Vagina (tissue), 2 donors: ENCODE data around the gene PARD3. TPM values are rescaled to one million over a fixed set of nuclear protein-coding genes. Genes with fewer than 3 reads are reported as not detected.

Experiments used
- DNase-seq, 2 donors: peaks; one replicate each; pipeline ENCODE4 v3.0.0-alpha.2; 2017; ENCODE audit errors: extremely low spot score in 2 of 2
- H3K27ac ChIP-seq: fragments of 200-600 bp; sonication (generic); one replicate; pipeline ENCODE4 v1.5.1; 2019
- H3K27me3 ChIP-seq: fragments of 200-600 bp; sonication (generic); one replicate; pipeline ENCODE4 v1.5.1; 2019
- H3K36me3 ChIP-seq, 2 donors: fragments of 200-600 bp; sonication (generic); one replicate each; pipeline ENCODE4 v1.5.1; 2017 to 2019
- H3K4me1 ChIP-seq: fragments of 200-600 bp; sonication (generic); one replicate; pipeline ENCODE4 v1.5.1; 2019
- H3K4me3 ChIP-seq, 2 donors: fragments of 200-600 bp; sonication (generic); 1 replicate in 1 of 2; 2 replicates in 1 of 2; pipeline ENCODE4 v1.5.1; 2016 to 2019
- H3K9me3 ChIP-seq: fragments of 200-600 bp; sonication (generic); one replicate; pipeline ENCODE4 v1.5.1; 2019
- POLR2A ChIP-seq, 2 donors: fragments of 450-650 bp; IDR thresholded peaks; one replicate each; pipeline ENCODE4 v1.6.1; 2017; ENCODE audit warnings: antibody characterized with exemption in 2 of 2, mild to moderate bottlenecking in 2 of 2, moderate library complexity in 2 of 2
- POLR2AphosphoS5 ChIP-seq, 2 donors: sonication (generic); formaldehyde crosslinking; IDR thresholded peaks; one replicate each; pipeline ENCODE4 v1.9.0; 2017; ENCODE audit warnings: antibody characterized with exemption in 2 of 2, mild to moderate bottlenecking in 2 of 2, low read depth in 1 of 2; ENCODE audit not compliant: insufficient read depth in 1 of 2
- intact Hi-C: fragments of 100-400 bp; cut with DNase I; formaldehyde crosslinking; loops from one replicate; pipeline ENCODE4 v1.15.1; 2023
- total RNA-seq: library from RNA; depleted of rRNA; stranded (reverse); fragments of >200 nt; gene quantifications from one replicate; pipeline ENCODE4 v1.2.3, GENCODE V29; 2016
- TF ChIP-seq, protein P1 (sequence below), 3 experiments: fragments of 450-650 bp in 2 of 3; fragments of 200-600 bp in 1 of 3; sonication (generic) in 1 of 3; IDR thresholded peaks; one replicate each; pipeline ENCODE4 v1.5.1; 2017 to 2019; ENCODE audit warnings: antibody characterized with exemption in 3 of 3, mild to moderate bottlenecking in 2 of 3, moderate library complexity in 2 of 3

PARD3 gene
- total RNA-seq, 1 donor from 2014 or later: 95.5 TPM

DNA sequence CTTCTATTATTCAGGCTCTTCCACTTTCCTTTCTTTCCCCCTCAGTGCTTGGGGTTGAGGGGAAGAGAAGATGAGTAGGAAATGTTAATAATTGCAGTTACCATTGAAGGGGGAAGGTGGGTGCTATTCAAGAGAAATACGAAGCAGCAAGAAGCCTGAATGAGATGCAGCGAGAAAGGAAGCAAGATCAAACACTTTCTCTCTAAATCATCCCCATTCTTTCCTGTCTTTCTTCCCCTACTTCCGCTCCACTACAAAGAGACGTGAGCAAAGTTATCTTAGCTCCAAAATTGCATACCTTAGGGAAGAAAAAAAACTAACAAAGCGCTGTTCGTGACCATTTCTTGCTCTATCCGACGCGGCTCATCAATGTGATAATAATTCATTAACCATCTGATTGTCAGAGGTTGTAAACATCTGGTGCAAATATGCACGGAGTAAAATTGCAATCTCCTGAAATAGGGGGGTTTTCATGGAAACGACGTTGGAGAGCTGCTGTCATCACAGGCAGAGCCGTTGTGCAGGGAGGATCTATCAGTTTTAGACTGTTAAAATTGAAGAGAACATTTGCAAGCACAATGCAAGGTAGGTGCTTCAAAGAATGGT, 15.2 kb upstream of the PARD3 start:
- Histone ChIP-seq H3K36me3 (no peaks in the 10 kb centered on the region), H3K4me3 (no peak overlapping the region)

DNA sequence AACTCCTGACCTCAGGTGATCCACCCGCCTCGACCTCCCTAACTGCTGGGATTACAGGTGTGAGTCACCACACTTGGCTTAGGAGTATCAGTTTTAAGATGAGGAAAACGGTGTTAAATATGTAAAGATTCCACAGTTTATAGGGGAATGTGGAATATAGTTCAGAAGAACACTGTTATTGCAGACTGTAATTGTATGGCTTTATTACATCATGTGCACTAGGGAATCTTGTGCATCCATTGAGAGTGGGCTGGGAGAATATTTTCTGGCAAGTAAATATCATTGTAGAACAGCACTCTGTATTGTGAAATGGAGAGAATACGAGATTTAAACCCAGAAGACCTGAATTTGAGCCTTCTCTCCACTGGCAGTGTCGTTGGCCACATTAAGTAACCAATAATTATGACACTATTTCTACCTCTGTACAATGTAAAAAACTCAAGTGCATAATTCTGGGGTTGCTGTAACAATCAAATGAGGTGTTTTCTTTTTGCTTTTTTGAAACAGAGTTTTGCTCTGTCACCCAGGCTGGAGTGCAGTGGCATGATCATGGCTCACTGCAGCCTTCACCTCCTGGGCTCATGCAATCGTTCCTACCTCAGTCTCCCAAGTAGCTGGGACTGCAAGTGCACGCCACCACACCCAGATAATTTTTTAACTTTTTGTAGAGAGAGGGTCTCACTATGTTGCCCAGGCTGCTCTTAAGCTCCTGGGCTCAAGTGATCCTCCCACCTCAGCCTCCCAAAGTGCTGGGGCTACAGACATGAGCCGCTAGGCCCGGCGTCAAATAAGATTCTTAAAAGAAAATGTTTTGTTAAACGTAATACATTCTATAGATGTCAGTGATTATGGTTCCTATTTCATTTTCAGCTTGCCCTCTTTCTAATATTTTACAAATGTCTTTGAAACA, 12.0 kb upstream of the PARD3 start:
- Histone ChIP-seq H3K4me1 (no peaks in the 10 kb centered on the region), H3K27me3 (no peaks in the 10 kb centered on the region), H3K36me3 (no peaks in the 10 kb centered on the region), H3K9me3 (no peaks in the 10 kb centered on the region), H3K4me3 (no peak overlapping the region), H3K27ac (no peak overlapping the region)
- TF ChIP-seq, protein P1, sequence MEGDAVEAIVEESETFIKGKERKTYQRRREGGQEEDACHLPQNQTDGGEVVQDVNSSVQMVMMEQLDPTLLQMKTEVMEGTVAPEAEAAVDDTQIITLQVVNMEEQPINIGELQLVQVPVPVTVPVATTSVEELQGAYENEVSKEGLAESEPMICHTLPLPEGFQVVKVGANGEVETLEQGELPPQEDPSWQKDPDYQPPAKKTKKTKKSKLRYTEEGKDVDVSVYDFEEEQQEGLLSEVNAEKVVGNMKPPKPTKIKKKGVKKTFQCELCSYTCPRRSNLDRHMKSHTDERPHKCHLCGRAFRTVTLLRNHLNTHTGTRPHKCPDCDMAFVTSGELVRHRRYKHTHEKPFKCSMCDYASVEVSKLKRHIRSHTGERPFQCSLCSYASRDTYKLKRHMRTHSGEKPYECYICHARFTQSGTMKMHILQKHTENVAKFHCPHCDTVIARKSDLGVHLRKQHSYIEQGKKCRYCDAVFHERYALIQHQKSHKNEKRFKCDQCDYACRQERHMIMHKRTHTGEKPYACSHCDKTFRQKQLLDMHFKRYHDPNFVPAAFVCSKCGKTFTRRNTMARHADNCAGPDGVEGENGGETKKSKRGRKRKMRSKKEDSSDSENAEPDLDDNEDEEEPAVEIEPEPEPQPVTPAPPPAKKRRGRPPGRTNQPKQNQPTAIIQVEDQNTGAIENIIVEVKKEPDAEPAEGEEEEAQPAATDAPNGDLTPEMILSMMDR (IDR thresholded peaks at IDR 0.05): no peak
- TF ChIP-seq POLR2AphosphoS5 (IDR thresholded peaks at IDR 0.05; ENCODE audit: insufficient read depth in 1 of 2, low read depth in 1 of 2) (no peak), POLR2A (IDR thresholded peaks at IDR 0.05) (no peak)
- DNase-seq: no peak
- intact Hi-C loops: no loop called here

More for the DNA sequence above, 15.2 kb upstream of the PARD3 start:
- no peak for DNase-seq
- TF ChIP-seq POLR2A (IDR thresholded peaks at IDR 0.05) (no peak), POLR2AphosphoS5 (IDR thresholded peaks at IDR 0.05; ENCODE audit: insufficient read depth in 1 of 2, low read depth in 1 of 2) (no peak)
- TF ChIP-seq, protein P1 (IDR thresholded peaks at IDR 0.05): no peak
- H3K4me1 ChIP-seq: no peaks in the 10 kb centered on the region
- intact Hi-C loops: no loop called here
- H3K9me3 ChIP-seq: no peaks in the 10 kb centered on the region
- H3K27me3 ChIP-seq: no peaks in the 10 kb centered on the region
- no peak overlapping the region for H3K27ac ChIP-seq

DNA sequence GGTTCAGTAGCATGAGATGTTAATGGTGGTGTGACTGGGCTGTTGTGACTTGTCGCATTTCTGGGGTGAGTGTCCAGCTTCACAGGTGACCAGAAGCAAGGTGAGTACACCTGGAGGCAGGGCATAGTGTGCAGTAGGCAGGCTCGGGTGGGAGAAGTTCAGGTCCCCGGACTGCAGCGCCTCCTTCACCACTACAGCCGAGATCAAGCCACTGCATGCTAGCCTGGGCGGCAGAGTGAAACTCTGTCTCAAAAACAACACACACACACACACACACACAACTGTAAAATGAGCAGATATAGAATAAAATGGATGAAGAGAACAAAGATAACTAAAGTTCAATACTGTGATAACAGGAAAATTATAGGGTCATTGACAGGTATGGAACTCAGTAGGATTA, 11.1 kb upstream of the PARD3 start:
- no peak for DNase-seq
- no peaks in the 10 kb centered on the region for H3K4me1 ChIP-seq
- intact Hi-C loops: no loop called here

DNA sequence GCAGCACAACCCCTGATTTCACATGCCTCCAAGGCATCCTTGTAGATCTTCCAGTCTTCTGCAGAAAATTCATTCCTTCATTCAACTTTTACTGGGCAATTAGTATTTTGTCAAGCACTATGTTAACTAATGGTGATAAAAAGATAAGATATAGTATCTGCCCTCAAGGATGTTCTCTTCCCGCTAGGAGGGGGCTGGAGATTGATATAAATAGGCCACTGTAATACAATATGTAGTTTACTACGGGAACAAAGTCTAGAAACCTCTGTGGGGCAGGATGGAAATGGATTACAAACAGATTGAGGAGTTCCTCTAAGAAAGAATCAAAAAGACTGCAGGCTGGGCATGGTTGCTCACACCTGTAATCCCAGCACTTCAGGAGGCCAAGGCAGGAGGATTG, 10.3 kb upstream of the PARD3 start:
- Histone ChIP-seq H3K4me3 (no peak overlapping the region), H3K4me1 (no peaks in the 10 kb centered on the region), H3K27me3 (no peaks in the 10 kb centered on the region), H3K27ac (no peak overlapping the region), H3K9me3 (no peaks in the 10 kb centered on the region), H3K36me3 (no peaks in the 10 kb centered on the region)
- no peak for DNase-seq
- no peak for TF ChIP-seq POLR2AphosphoS5 (IDR thresholded peaks at IDR 0.05; ENCODE audit: insufficient read depth in 1 of 2, low read depth in 1 of 2)
- no peak for TF ChIP-seq POLR2A (IDR thresholded peaks at IDR 0.05)
- TF ChIP-seq, protein P1 (IDR thresholded peaks at IDR 0.05): no peak
- intact Hi-C loops: no loop called here

More for the DNA sequence above, 11.1 kb upstream of the PARD3 start:
- H3K36me3 ChIP-seq: no peaks in the 10 kb centered on the region
- no peak overlapping the region for H3K4me3 ChIP-seq
- TF ChIP-seq, protein P1 (IDR thresholded peaks at IDR 0.05): no peak
- no peak for TF ChIP-seq POLR2A (IDR thresholded peaks at IDR 0.05)
- no peak for TF ChIP-seq POLR2AphosphoS5 (IDR thresholded peaks at IDR 0.05; ENCODE audit: insufficient read depth in 1 of 2, low read depth in 1 of 2)
- H3K27ac ChIP-seq: no peak overlapping the region
- H3K27me3 ChIP-seq: no peaks in the 10 kb centered on the region
- no peaks in the 10 kb centered on the region for H3K9me3 ChIP-seq

DNA sequence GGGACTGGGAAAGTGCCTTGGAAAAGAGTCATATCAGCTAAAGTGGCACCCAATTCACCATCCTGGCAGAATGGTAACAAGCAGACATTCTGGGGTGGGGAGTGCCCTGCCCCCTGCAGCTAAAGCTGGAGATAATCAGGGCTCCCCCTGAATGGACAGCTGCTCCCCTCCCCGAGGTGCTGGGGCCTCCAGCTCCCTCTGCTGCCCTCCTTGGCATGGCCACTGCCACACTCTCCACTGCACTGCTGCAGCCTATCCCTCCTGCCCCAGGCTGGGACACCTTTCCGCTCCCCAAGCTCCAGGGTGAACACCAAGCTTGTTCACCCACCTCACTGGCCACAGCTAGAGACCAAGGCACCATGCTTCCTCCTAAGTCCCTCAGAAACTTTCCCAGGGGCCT, 9.8 kb upstream of the PARD3 start:
- Histone ChIP-seq H3K27ac (no peak overlapping the region), H3K9me3 (no peaks in the 10 kb centered on the region), H3K36me3 (no peaks in the 10 kb centered on the region), H3K4me1 (no peaks in the 10 kb centered on the region), H3K27me3 (no peaks in the 10 kb centered on the region), H3K4me3 (no peak overlapping the region)
- no peak for TF ChIP-seq POLR2AphosphoS5 (IDR thresholded peaks at IDR 0.05; ENCODE audit: insufficient read depth in 1 of 2, low read depth in 1 of 2)
- TF ChIP-seq, protein P1 (IDR thresholded peaks at IDR 0.05): no peak
- no peak for DNase-seq
- intact Hi-C loops: no loop called here
